ENCODE measurements around the gene ESR1. TPM values are rescaled to one million over a fixed set of nuclear protein-coding genes. Genes with fewer than 3 reads are reported as not detected.
"Not testable (repeated sequence)": the region's sequence is repeated elsewhere in the genome, so short reads cannot be mapped to it uniquely, and the experiment has no call there.

Gene ESR1
- total RNA-seq, 1 experiment from 2014 or later: not detected

DNA sequence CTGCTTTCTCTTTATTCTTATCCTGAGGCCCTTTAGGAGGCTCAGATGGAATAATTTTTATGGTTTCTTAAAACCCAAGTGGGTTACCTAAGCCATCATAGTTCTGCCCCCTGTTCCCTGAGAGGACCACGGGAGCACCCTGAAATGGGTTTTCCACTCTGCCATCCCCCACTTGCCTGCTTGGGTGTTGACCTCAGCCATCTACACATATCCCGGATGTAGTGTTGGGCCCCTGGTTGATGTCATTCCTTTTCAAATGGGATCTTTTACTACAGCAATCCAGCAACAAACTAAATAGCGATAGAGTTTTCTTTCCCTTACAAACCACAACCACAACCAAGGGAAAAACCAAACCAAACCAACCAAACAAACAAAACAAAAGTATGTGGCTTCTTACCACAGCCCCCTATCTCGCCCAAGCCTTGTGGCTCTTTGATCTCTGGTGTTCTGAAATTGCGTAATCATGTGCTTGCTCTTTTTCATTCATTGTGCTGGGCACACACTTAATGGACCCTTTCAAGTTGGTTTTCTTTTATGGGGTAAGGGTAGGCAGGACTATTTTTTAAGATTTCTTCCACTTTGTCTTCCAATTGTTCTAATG is 154.9 kb downstream of the ESR1 start:
- no peaks in the 10 kb centered on the region for H3K27me3 ChIP-seq (replicated peaks; ENCODE audit: control insufficient read depth, insufficient read depth, low read length)
- no TSS peak for BruUV-seq (replicated peaks)
- H3K36me3 ChIP-seq (ENCODE audit: control insufficient read depth, insufficient read depth, low read length): no peaks in the 10 kb centered on the region
- ChIA-PET POLR2A (no interaction called here), CTCF (no interaction called here)
- Mint-ChIP-seq H3K4me3 (ENCODE audit: unreplicated experiment) (no peak overlapping the region), H3K27ac (ENCODE audit: unreplicated experiment) (no peak overlapping the region), H3K36me3 (ENCODE audit: insufficient read depth, unreplicated experiment) (no peaks in the 10 kb centered on the region), H3K4me1 (ENCODE audit: low read depth, unreplicated experiment) (peaks cover 13% of the 10 kb centered on the region), H3K9me3 (ENCODE audit: unreplicated experiment) (peaks cover 21% of the 10 kb centered on the region), H3K27me3 (ENCODE audit: insufficient read depth, unreplicated experiment) (no peaks in the 10 kb centered on the region)
- TF ChIP-seq, protein P1, sequence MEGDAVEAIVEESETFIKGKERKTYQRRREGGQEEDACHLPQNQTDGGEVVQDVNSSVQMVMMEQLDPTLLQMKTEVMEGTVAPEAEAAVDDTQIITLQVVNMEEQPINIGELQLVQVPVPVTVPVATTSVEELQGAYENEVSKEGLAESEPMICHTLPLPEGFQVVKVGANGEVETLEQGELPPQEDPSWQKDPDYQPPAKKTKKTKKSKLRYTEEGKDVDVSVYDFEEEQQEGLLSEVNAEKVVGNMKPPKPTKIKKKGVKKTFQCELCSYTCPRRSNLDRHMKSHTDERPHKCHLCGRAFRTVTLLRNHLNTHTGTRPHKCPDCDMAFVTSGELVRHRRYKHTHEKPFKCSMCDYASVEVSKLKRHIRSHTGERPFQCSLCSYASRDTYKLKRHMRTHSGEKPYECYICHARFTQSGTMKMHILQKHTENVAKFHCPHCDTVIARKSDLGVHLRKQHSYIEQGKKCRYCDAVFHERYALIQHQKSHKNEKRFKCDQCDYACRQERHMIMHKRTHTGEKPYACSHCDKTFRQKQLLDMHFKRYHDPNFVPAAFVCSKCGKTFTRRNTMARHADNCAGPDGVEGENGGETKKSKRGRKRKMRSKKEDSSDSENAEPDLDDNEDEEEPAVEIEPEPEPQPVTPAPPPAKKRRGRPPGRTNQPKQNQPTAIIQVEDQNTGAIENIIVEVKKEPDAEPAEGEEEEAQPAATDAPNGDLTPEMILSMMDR (IDR thresholded peaks at IDR 0.05; ENCODE audit: insufficient read depth in 1 of 2, low read depth in 1 of 2, low read length in 1 of 2, severe bottlenecking in 1 of 2, unreplicated experiment in 1 of 2): no peak
- no peaks in the 10 kb centered on the region for H3K9me3 ChIP-seq
- peaks cover 19% of the 10 kb centered on the region for H3K4me1 ChIP-seq
- peak in 1 of 2 experiments; percentile 5 for DNase-seq
- intact Hi-C loops (cut with micrococcal nuclease; ENCODE audit: unreplicated experiment): no loop called here
- H3K4me3 ChIP-seq (ENCODE audit: low read depth, low read length): no peak overlapping the region

DNA sequence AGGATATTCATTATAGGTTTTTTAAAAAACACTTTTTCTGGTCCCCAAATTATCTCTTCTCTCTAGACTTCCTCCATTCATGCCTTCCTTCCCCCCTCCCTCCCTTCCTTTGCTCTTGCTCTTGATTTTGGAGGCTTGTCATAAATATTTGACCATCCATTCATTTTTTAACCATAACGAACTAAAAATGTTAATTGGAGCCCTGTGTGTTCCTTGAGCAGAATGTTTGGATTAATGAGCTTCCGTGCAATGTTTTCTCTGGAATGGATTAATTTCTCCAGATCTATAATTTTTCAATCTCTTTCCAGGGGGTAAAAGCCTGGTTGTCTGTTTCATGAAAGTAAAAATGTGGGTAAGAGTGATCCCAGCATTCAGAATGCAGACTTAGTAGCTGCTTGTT is 155.5 kb downstream of the ESR1 start:
- no peak overlapping the region for H3K4me3 Mint-ChIP-seq (ENCODE audit: unreplicated experiment)
- H3K36me3 Mint-ChIP-seq (ENCODE audit: insufficient read depth, unreplicated experiment): no peaks in the 10 kb centered on the region
- peaks cover 21% of the 10 kb centered on the region for H3K9me3 Mint-ChIP-seq (ENCODE audit: unreplicated experiment)
- CTCF ChIA-PET: no interaction called here
- H3K27me3 Mint-ChIP-seq (ENCODE audit: insufficient read depth, unreplicated experiment): no peaks in the 10 kb centered on the region
- no peaks in the 10 kb centered on the region for H3K36me3 ChIP-seq (ENCODE audit: control insufficient read depth, insufficient read depth, low read length)
- TF ChIP-seq, protein P1 (IDR thresholded peaks at IDR 0.05; ENCODE audit: insufficient read depth in 1 of 2, low read depth in 1 of 2, low read length in 1 of 2, severe bottlenecking in 1 of 2, unreplicated experiment in 1 of 2): no peak
- peaks cover 19% of the 10 kb centered on the region for H3K4me1 ChIP-seq
- no TSS peak for BruUV-seq (replicated peaks)
- no peaks in the 10 kb centered on the region for H3K9me3 ChIP-seq
- H3K27me3 ChIP-seq (replicated peaks; ENCODE audit: control insufficient read depth, insufficient read depth, low read length): no peaks in the 10 kb centered on the region
- POLR2A ChIA-PET: no interaction called here
- no peak for DNase-seq
- intact Hi-C loops (cut with micrococcal nuclease; ENCODE audit: unreplicated experiment): no loop called here
- H3K4me1 Mint-ChIP-seq (ENCODE audit: low read depth, unreplicated experiment): peaks cover 13% of the 10 kb centered on the region
- no peak overlapping the region for H3K4me3 ChIP-seq (ENCODE audit: low read depth, low read length)
- no peak overlapping the region for H3K27ac Mint-ChIP-seq (ENCODE audit: unreplicated experiment)

DNA sequence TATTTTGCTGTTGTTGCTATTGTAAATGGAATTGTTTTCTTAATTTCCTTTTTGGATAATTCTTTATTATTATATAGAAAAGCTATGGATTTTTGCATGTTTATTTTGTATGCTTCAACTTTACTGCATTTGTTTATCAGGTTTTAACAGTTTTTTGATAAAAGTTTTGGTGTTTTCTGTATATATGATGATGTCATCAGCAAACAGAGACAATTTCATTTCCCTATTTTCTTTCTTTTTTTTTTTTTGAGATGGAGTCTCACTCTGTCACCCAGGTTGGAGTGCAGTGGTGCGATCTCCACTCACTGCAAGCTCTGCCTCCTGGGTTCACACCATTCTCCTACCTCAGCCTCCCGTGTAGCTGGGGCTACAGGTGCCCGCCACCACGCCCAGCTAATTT is 156.9 kb downstream of the ESR1 start:
- H3K27me3 Mint-ChIP-seq (ENCODE audit: insufficient read depth, unreplicated experiment); intact Hi-C loops (cut with micrococcal nuclease; ENCODE audit: unreplicated experiment): not testable (repeated sequence)

More for the DNA sequence above, 156.9 kb downstream of the ESR1 start:
- DNase-seq; CTCF ChIA-PET; H3K4me3 ChIP-seq (ENCODE audit: low read depth, low read length); POLR2A ChIA-PET; H3K4me3 Mint-ChIP-seq (ENCODE audit: unreplicated experiment); H3K9me3 ChIP-seq; H3K27ac Mint-ChIP-seq (ENCODE audit: unreplicated experiment); BruUV-seq (replicated peaks); H3K27me3 ChIP-seq (replicated peaks; ENCODE audit: control insufficient read depth, insufficient read depth, low read length); H3K36me3 Mint-ChIP-seq (ENCODE audit: insufficient read depth, unreplicated experiment); H3K36me3 ChIP-seq (ENCODE audit: control insufficient read depth, insufficient read depth, low read length): not testable (repeated sequence)
- peaks cover 19% of the 10 kb centered on the region for H3K4me1 ChIP-seq
- Mint-ChIP-seq H3K9me3 (ENCODE audit: unreplicated experiment) (peaks cover 30% of the 10 kb centered on the region), H3K4me1 (ENCODE audit: low read depth, unreplicated experiment) (peaks cover 13% of the 10 kb centered on the region)

Data from Caco-2 (cell line).